ENCODE results near the gene TRA2A. TPM values are rescaled to one million over a fixed set of nuclear protein-coding genes. Genes with fewer than 3 reads are reported as not detected.

The TRA2A gene
- total RNA-seq, 1 experiment from 2014 or later, result 169 TPM

- no peak overlapping the region for H4K5ac ChIP-seq (ENCODE audit: insufficient read length, low read depth, low read length)
- no peak overlapping the region for H3K18ac ChIP-seq (ENCODE audit: insufficient read length, low read depth, low read length)
These were observed 13.2 kb upstream of the TRA2A start for GRCh38 chr7:23544913-23545354.

More at GRCh38 chr7:23544913-23545354, 13.2 kb upstream of the TRA2A start:
- Mint-ChIP-seq H3K36me3 (ENCODE audit: insufficient read depth in 1 of 3, low read depth in 3 of 3) (no peaks in the 10 kb centered on the region), H3K9me3 (peaks cover 0 to 8% of the 10 kb centered on the region in 2 experiments; a peak in 1 of 5 replicates), H3K4me3 (no peak overlapping the region), H3K4me1 (peaks cover 0 to 2% of the 10 kb centered on the region in 2 experiments; a peak in 2 of 4 replicates), H3K27ac (no peak overlapping the region), H3K27me3 (ENCODE audit: low read depth) (no peaks in the 10 kb centered on the region; the same call in 1 of the 2 replicates)
- Histone ChIP-seq H3K27me3 (ENCODE audit: insufficient read depth, low read length) (no peaks in the 10 kb centered on the region), H2BK20ac (ENCODE audit: low read depth, low read length, poor library complexity, severe bottlenecking) (no peak overlapping the region), H3K56ac (ENCODE audit: insufficient read length, low read depth, low read length) (no peak overlapping the region), H4K20me1 (ENCODE audit: control insufficient read depth, insufficient read depth, insufficient read length) (no peaks in the 10 kb centered on the region), H3K4me1 (ENCODE audit: insufficient read depth, low read length) (no peaks in the 10 kb centered on the region), H3K9me3 (ENCODE audit: control insufficient read depth, low read depth, low read length) (no peaks in the 10 kb centered on the region), H3K4ac (ENCODE audit: low read depth, low read length) (no peak overlapping the region), H2BK120ac (ENCODE audit: low read depth, low read length, poor library complexity, severe bottlenecking) (no peak overlapping the region), H4K8ac (replicated peaks; ENCODE audit: insufficient read length, low read depth, low read length) (no peak overlapping the region), H2AFZ (ENCODE audit: low read length) (no peak overlapping the region), H2AK5ac (ENCODE audit: insufficient read length, low read length) (no peak overlapping the region), H3K23me2 (ENCODE audit: insufficient read length, low read depth, low read length, poor library complexity, severe bottlenecking) (no peaks in the 10 kb centered on the region), H2BK12ac (ENCODE audit: insufficient read length, low read depth, low read length) (no peak overlapping the region), H4K91ac (ENCODE audit: insufficient read length, low read depth, low read length) (no peak overlapping the region), H2BK5ac (ENCODE audit: insufficient read length, low read length) (no peak overlapping the region), H3T11ph (ENCODE audit: low read length) (no peak overlapping the region), H3K23ac (ENCODE audit: insufficient read length, low read depth, low read length) (no peak overlapping the region), H3K27ac (ENCODE audit: insufficient read length, low read depth, low read length) (no peak overlapping the region), H3K79me1 (ENCODE audit: insufficient read depth, low read depth, low read length, poor library complexity, severe bottlenecking) (no peaks in the 10 kb centered on the region), H3K9ac (ENCODE audit: extremely low read depth, insufficient read length, low read length) (no peak overlapping the region), H3K79me2 (ENCODE audit: insufficient read depth, low read length) (no peaks in the 10 kb centered on the region), H3K14ac (ENCODE audit: insufficient read depth, low read length) (no peak overlapping the region), H3K4me2 (ENCODE audit: insufficient read depth, insufficient read length, low read length) (no peak overlapping the region), H2BK15ac (ENCODE audit: low read depth, low read length) (no peak overlapping the region)
- TF ChIP-seq CTCF (conservative IDR thresholded peaks at IDR 0.05), result peak; percentile 52
- no peak for DNase-seq
- no CpG with 5 or more reads among the region's 2 CpGs for WGBS (ENCODE audit: extremely low coverage, insufficient read length, low lambda C conversion rate)
